AG08396 (cell line): ENCODE data around the gene PNKD.
A peak's percentile ranks its signal among the peaks of the same experiment; 100 is the strongest.

ENCODE experiments used
- DNase-seq: peaks from one replicate; pipeline ENCODE4 v3.0.0; 2012; ENCODE audit warnings: low spot score, mixed read lengths

PNKD gene

DNA sequence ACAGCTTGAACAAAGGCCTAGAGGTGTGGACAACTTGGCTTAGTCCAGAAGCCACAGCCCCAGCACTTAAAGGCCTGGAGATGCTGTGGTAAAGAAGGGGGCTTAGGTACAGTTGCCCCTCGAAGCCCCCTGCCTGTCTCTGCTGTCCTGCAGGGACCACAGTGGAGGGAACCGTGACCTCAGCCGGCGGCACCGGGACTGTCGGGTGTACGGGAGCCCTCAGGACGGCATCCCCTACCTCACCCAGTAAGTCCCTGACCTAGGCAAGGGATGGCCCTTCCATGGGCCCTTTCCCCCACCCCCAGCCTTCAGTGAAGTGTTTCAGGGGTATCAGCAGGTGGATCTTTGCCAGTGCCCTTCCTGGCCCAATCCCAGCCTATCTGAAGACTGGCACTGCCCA lies 71.1 kb downstream of the PNKD start:
- DNase-seq: no peak

DNA sequence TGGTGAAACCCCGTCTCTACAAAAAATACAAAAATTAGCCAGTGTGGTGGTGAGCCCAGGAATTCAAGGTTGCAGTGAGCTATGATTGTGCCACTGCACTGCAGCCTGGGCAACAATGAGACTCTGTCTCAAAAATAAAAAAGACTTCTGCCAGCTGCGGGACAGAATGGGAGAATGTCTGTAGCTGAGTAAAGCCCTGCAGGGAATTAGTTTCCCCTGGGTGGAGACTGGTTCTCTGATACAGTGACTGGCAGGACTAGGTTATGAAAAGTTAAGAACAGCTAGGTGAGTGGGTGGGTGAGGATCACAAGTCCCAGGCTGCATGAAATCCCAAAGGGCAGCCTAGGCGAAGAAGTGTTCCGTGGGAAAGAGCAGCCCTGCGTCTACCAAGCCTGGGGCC lies 72.5 kb downstream of the PNKD start:
- DNase-seq: no peak

DNA sequence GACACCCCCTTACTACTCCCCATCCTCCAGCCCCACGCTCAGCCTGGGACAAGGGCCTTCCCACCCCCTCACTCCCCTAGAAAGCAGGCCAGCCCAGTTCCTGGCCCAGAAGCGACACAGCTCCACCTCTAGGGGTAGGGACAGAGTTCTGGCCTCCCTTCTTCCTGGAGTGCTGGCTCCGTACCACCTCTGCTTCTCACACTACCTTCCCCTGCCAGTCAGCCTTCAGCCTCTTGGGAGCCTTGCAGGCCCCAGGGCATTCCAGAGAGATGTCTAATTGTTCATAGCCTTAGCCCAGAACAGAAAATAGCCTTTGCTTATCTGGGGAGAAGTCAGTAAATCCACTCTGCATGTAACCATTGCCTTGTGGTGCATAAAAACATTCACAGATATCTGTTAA lies 73.3 kb downstream of the PNKD start:
- DNase-seq: peak; percentile 74

DNA sequence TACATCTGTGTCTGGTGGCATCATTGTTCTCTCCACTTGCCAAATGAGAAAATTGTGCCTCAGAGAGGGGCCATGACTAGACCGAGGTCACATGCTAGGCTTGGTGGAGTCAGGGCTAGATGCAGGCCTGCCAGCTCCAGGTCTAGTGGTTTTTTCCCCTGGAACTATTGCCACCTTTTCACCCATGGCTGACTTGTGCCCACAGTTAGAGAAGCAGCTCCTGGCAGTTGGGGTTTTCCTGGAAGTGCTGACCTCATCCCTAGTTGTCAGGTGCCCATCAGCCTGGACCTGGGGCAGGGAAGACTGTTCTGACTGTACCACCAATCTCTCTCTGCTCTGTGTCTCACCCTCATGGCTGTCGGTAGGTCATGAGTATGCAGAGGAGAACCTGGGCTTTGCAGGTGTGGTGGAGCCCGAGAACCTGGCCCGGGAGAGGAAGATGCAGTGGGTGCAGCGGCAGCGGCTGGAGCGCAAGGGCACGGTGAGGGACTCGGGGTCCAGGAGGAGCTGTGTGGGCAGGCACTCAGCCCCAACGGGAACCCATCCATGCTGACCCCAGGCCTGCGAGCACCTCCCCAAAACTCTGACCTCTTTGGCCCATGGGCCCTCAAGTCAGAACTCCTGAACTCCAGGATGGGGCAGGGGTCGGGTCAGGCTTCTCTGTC lies 73.9 kb downstream of the PNKD start:
- DNase-seq: no peak

DNA sequence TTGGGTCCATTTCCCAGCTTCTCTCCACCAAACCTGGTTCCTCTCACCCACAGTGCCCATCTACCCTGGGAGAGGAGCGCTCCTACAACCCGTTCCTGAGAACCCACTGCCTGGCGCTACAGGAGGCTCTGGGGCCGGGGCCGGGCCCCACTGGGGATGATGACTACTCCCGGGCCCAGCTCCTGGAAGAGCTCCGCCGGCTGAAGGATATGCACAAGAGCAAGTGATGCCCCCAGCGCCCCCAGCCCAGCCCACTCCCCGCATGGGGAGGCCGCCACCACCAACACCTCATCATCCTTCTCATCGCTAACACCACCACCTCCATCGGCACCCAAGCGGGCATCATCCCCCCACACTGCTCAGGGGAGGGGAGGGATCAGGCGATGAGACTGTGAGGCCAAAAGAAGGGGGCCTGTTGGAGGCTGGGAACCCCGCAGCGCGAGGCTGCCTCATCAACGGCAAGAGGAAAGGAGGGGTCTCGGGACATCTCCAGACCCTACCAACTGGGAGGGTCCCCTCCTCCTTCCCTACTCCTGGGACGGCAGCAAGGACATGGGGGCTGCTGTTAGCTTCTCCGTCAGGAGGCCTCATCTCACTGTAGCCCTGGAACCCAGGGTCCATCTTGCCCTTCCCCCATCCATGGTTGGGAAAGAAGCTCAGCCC lies 74.6 kb downstream of the PNKD start:
- DNase-seq: no peak

DNA sequence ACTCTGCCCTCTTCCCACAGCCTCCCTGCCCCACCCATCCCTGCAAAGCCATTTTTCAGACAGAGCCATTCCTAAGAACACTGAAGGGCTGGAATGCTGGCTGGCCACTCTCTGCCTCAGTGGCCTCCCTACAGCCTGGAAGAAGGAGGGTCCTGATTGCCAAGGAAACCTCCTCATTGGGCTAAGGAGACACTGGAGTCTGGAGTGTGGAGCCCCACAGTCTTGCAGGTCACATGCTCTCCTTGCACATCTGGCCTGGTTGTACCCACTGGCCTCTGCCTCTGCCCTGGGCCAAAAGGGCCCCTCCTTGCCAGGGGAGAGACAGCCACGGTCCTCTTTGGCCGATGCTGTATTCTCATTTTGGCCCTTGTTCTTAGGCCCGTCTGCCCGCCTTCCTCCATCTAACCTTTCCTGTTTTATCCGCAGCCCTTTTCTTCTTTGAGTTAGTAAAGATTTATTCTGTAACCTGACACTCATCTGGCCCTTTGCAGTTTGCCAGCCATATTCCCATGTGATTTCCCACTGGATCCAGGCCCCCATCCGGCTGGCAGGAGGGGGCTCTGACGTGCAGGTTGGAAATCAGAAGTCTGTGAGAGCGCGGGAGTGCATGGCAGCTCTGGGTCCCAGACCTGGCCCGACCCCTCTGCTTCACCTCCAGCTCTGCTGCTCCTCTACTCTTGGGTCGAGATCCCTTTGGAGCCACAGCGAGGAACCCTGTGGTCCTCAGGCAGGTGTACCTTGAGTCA lies 75.3 kb downstream of the PNKD start:
- no peak for DNase-seq

DNA sequence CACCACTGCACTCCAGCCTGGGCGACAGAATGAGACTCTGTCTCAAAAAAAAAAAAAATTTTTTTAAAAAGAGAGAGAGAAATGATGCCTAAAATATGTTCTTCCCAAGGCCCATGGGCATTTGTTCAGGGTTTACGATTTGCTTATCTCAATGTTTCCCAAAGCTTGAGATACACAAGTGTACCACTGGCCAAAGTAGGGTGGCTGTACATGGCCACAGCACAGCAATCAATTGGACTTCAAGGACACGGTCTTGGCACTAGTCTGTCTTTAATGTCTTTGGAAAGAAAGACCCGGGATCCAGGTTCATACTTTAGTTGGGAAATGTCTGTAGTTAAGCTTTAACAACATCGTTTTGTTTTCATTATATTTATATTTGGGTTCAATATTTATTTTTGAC lies 76.9 kb downstream of the PNKD start:
- DNase-seq: no peak

DNA sequence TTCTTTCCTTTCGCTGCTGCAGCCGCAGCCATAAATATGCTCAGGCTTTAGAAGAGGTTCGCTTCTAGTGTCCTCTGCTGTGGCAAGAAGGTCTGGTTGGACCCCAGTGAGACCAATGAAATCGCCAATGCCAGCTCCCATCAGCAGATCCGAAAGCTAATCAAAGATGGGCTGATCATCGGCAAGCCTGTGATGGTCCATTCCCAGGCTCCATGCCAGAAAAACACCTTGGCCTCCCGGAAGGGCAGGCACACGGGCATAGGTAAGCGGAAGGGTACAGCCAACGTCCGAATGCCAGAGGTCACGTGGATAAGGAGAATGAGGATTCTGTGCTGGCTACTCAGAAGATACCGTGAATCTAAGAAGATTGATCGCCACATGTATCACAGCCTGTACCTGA lies 83.7 kb downstream of the PNKD start:
- no peak for DNase-seq

DNA sequence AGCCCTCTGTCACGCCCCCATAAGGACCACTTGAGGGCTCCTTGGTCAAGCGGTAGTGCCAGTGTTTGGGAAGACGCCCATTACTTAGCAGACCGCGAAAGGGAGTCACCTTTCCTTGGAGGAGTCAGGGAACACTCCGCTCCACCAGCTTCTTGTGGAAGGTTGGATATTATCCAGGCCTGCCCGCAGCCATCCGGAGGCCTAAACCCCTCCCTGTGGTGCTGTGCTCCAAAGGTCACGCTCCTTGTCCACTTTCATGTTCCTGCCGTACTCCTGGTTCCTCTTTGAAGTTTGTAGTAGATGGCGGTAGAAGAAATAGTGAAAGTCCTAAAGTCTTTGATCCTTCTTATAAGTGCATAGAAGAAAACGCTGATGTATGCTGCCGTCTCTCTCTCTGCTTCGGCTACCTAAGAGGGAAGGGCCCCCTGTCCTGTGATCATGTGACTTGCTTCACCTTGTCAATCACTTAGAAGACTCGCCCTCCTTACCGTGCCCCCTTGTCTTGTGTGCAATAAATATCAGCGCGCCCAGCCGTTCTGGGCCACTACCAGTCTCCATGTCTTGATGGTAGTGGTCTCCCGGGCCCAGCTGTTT lies 84.6 kb downstream of the PNKD start:
- DNase-seq: no peak

DNA sequence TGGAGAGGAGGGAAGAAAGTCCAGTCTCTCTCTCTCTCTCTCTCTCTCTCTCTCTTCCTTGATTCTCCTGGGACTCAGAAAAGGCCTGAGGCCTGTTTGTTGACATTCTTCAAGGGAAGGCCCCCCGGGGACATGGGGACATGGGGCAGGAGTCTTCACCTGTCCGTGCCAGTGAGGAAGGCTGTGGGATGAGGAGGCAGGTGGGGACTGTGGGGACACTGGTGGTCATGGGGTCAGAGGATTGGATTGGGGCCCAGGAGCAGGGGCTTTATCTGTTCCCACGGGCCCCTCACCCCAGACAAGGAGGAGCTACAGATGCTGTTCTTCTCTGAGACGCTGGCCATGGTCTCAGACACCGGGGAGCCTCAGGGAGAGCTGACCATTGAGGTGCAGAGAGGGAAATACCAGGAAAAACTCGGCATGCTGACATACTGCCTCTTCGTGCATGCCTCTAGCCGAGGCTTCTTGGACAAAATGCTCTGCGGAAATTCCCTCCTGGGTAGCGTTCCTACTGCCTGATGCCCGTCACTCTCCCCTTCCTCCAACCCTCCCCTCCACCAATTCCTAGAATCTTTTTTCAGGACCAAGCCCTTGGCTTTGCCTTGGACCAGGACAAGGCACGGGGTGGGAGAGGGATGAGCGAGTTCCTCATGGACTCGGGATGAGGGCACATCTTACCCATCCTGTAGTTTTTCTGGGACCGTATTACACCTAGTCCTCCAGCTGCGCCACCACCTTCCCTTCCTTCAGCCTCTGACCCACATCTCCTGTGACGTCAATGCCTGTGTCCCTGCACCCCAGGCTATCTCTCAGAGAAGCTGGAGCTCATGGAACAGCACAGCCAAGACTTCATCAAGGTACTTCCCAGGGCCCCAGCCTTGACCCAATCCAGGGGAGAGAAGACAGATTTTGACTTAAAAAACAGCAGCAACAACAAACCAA lies 87.2 kb downstream of the PNKD start:
- no peak for DNase-seq

DNA sequence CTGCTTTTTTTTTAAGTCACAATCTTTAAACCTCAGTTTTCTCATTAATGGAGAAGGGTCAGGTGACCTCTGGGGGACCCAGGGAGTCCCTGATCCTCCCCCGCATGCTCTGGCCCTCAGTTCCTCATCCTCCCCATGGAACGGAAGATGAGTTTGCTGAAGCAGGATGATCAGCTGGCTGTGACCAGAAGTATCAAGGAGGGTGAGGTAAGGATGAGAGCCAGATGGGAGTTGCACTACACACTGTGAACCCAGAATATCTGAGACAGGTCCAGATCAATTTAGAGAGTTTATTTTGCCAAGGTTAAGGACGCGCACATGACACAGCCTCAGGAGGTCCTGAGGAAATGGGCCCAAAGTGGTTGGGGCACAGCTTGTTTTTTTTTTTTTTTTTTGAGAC lies 90.1 kb downstream of the PNKD start:
- DNase-seq: no peak

DNA sequence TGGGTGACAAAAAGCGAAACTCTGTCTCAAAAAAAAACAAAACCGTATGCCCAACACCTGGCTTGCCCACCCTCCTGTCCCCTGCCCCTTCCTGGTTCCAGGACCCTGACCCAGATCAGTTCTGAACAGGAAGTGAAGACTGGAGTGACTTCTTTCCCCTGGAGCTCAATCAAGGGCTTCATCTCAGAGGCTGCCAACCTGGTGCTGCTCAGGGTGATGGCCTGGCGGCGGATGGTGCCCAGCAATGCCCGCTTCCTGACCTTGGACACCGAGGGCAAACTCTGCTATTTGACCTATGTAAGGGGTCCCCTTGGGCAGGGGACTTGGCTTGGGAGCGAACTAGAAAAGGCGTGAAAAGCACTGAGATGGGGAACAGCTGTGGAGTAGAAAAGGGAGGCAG lies 92.3 kb downstream of the PNKD start:
- DNase-seq: no peak

DNA sequence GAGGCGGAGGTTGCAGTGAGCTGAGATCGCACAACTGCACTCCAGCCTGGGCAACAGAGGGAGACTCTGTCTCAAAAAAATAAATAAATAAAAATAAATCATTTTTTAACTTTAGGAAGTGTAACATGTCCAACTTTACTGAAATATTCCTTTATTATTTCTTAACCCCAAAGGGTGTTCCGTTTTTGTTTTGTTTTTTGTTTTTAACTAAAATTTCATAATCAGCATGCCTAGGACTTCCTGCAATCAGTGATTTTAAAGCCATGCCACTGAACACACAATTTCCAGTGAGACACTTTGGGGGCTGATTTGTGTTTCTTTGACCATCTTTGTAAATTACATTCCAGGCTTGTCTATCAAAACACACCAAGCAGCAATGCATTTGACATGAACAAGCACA lies 93.4 kb downstream of the PNKD start:
- DNase-seq: no peak

DNA sequence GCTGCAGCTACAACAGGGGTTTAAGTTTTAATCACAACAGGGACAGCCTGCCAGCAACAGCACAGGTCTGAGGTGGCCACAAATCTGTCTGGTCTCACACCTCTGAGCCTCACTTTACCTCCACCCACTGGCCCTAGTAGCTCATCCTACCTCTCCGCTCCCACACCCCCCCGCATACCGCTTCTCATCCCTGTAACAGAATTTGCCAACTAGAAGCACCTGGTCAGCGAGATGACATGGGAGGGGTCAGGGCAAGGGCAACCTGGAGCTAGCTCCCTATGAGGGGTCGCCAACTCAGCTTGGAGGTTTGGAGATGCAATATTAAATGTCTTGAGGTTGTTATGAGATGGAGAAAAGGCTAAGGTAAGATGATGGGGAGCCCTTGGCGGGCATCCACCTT lies 93.9 kb downstream of the PNKD start:
- DNase-seq: no peak

DNA sequence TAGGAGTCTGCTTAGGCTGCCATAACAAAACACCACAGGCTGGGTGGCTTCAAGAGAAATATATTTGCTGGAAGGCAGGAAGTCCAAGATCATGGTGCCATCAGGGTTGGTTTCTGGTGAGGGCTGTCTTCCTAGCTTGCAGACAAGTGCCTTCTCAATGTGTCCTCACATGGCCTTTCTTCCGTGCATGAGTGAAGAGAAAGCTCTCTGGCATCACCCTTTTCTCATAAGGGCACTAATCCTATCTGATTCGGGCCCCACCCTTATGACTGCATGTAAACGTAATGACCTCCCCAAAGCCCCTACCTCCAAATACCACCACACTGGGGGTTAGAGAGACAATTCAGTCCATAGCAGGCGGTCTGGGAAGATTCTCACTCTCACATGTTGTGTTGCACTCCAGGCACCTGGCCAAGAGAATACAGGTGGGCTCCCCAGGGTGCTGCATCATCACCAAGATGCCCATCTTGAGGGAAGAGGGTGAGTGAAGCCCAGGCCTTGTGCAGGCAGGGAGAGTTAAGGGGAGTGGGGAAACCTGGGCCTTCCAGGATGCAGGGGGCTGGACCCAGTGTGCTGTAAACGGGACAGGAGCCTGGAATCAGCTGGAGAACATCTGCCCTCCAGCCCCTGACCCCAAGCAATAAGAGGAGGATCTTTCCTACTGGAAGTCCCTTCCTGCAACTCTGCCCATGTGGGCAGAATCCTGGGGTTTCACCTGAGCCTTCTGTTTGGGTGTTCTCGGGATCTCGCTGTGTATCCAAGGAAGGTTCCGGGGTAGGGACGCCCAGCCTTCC lies 96.5 kb downstream of the PNKD start:
- DNase-seq: no peak

DNA sequence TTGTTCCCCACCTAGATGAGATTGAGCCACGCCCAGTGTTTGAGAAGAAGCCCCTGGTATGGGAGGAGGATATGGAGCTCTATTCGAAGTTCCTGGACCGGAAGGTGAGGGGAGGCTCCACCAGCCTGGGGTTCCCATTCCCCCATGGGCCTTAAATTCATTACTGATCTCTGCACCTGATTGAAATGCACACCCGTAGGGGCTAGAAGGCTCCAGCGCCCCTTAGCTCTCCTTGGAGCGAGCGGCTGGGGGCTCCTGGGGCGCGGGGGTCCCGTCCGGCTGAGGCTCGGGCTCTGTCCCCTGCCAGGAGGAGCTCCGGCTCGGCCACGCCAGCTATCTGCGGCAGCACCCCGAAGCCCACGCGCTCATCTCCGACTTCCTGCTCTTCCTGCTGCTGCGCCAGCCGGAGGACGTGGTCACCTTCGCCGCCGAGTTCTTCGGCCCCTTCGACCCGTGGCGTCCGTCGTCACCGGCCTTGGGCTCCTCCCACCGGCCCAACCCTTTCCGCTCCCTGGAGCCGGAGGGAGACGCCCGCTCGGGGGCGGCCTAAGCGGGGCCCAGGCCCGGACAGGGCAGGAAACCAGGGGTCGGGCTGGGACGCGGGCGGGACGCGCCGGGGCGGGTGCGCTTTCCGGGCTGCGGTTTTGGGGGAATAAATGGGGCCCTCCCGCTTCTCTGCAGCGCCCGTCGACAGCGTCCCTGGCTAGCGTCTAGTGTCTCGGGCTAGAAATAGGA lies 97.3 kb downstream of the PNKD start:
- DNase-seq: peak; percentile 83

DNA sequence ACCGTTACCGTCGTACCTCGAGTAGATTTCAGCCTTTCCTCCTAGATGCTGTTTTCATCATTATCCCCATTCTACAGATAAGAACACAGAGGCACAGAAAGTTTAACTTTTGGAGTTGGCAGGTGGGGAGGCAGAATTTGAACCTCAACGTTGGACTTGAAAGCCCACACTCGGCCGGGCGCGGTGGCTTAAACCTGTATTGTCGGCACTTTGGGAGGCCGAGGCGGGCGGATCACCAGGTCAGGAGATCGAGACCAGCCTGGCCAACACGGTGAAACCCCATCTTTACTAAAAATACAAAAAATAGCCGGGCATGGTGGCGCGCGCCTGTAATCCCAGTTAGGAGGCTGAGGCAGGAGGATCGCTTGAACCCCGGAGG lies 97.8 kb downstream of the PNKD start:
- no peak for DNase-seq

DNA sequence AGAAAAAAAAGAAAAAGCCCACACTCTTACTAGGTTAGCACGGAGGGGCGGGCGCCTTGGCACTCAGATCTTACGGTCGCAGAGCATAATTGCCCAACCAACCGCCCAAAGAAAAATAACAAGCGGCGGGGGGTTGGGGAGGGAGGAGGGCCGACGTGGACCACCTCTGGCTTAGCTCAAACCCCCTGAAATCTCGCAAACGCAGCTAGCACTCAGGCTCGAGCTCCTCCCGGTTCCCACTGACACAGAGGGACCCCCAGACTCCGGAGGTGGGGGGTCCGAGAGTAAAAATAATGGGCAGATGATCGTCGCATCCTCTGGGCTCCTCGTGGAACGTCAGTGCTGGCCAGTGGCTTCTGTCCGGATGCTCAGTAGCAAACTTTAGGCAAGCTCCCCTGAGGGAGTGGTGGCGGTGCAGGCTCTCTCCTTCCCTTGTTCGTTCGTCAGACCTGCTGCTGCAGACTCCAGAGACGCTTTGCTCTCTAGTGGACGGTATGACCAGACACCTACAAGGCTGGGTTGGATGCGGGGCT lies 98.4 kb downstream of the PNKD start:
- no peak for DNase-seq

DNA sequence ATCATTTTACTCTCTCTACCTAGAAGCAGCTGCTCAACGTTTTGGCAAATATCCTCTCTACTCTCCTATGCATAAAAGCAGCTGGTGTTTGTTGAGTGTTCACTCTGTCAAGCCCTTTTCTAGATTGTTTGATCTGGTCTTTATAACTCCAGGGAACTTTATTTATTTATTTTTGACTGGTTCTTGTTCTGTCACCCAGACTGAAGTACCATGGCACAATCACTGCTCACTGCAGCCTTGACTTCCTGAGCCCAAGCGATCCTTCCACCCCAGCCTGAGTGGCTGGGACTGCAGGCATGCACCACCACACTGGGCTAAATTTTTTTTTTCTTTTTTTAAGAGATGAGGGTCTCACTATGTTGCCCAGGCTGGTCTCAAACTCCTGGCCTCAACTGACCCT lies 99.0 kb downstream of the PNKD start:
- DNase-seq: no peak

DNA sequence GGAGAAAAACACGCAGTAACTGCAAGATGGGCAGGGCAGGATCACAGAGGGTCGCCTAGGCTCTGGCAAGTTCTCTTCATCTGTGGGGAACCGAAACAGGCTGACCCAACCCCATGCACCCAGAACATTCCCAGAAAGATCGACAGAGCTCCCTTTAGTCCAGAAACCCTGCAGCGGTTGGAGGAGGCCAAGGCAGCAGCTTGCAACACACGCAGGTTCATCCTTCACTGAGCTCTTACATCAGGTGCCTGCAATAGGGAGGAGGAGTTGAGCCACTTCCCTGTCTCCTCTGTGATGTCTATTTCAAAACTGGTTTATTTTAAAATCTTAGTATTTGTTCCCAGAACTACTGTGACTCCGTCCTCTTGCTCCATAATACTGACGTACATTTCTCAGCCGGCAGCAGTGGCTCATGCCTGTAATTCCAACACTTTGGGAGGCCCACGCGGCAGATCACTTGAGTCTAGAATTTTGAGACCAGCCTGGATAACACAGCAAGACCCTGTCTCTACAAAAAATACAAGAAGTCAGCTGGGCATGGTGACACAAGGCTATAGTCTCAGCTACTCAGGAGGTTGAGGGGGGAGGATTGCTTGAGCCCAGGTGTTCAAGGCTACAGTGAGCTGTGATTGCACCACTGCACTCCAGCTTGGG lies 100.2 kb downstream of the PNKD start:
- no peak for DNase-seq
